Osteoblast (primary cell): ENCODE data around the gene ATP2B2. TPM values are rescaled to one million over a fixed set of nuclear protein-coding genes. Genes with fewer than 3 reads are reported as not detected.

Experiments
- DNase-seq: peaks from one replicate; pipeline ENCODE4 v3.0.0; 2011; ENCODE audit warnings: low spot score, mixed read lengths; ENCODE audit not compliant: insufficient read length; ENCODE audit errors: missing footprints
- H2AFZ ChIP-seq: 2 replicates; pipeline ENCODE4 v1.6.0; 2011; ENCODE audit warnings: mild to moderate bottlenecking, low read length
- H3K27ac ChIP-seq: 2 replicates; pipeline ENCODE4 v1.5.1; 2011; ENCODE audit warnings: mild to moderate bottlenecking, low read depth, low read length, moderate library complexity
- H3K27me3 ChIP-seq: 2 replicates; pipeline ENCODE4 v1.6.0; 2012; ENCODE audit warnings: mild to moderate bottlenecking, control low read depth, inconsistent platforms, low read length, moderate library complexity; ENCODE audit not compliant: insufficient read depth
- H3K36me3 ChIP-seq: 2 replicates; pipeline ENCODE4 v1.5.1; 2011; ENCODE audit warnings: mild to moderate bottlenecking, low read length, control low read depth, moderate library complexity; ENCODE audit not compliant: insufficient read depth
- H3K4me1 ChIP-seq: 2 replicates; pipeline ENCODE4 v1.5.1; 2011; ENCODE audit warnings: mild to moderate bottlenecking, low read length, control low read depth, moderate library complexity; ENCODE audit not compliant: insufficient read depth
- H3K4me2 ChIP-seq: 2 replicates; pipeline ENCODE4 v1.6.0; 2011; ENCODE audit warnings: mild to moderate bottlenecking, low read length; ENCODE audit not compliant: insufficient read depth
- H3K4me3 ChIP-seq: fragments of 200-600 bp; sonication (generic); 3 replicates; pipeline ENCODE4 v1.5.1; 2012; ENCODE audit warnings: mild to moderate bottlenecking, low read length, inconsistent platforms; ENCODE audit not compliant: insufficient read depth
- H3K79me2 ChIP-seq: 2 replicates; pipeline ENCODE4 v1.6.0; 2012; ENCODE audit warnings: mild to moderate bottlenecking, low read length, control low read depth, inconsistent platforms; ENCODE audit not compliant: insufficient read depth
- H3K9me3 ChIP-seq: 2 replicates; pipeline ENCODE4 v1.5.1; 2011; ENCODE audit warnings: low read depth, low read length, control low read depth
- H4K20me1 ChIP-seq: 2 replicates; pipeline ENCODE4 v1.6.0; 2012; ENCODE audit warnings: mild to moderate bottlenecking, low read length, control low read depth; ENCODE audit not compliant: insufficient read depth
- total RNA-seq: library from RNA; depleted of rRNA; stranded (reverse); fragments of >200 nt; gene quantifications from 2 replicates; pipeline ENCODE4 v1.2.3, GENCODE V29; 2012
- TF ChIP-seq, protein P1 (sequence below): IDR thresholded peaks from 2 replicates; pipeline ENCODE4 v1.5.1; 2011; ENCODE audit warnings: mild to moderate bottlenecking, low read depth, low read length, moderate library complexity; ENCODE audit errors: extremely low read depth

Gene ATP2B2
- total RNA-seq, 1 donor = not detected

DNA sequence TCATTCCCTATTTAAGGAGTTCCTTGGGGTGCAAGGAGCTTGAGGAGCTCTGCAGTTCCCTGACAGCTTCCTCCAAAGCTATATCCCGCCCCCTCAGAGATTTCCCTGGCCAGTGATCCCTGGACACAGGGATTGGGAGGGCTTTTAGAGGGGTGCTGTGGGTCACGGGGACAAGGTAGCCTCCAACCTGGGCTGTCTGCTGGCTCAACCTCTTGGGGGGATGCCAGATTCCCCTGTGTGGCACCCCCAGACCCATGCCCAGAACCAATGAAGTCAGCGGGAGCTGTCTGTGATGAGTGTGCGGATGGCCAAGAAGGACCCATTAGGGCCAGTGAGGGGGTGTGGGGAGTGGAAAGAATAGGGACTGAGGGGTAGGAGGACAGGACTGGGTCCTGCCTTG, 21.0 kb upstream of the ATP2B2 start:
- H2AFZ ChIP-seq = no peak overlapping the region
- no peak overlapping the region for H3K4me3 ChIP-seq
- no peaks in the 10 kb centered on the region for H3K36me3 ChIP-seq
- no peaks in the 10 kb centered on the region for H4K20me1 ChIP-seq
- no peaks in the 10 kb centered on the region for H3K9me3 ChIP-seq
- TF ChIP-seq, protein P1, sequence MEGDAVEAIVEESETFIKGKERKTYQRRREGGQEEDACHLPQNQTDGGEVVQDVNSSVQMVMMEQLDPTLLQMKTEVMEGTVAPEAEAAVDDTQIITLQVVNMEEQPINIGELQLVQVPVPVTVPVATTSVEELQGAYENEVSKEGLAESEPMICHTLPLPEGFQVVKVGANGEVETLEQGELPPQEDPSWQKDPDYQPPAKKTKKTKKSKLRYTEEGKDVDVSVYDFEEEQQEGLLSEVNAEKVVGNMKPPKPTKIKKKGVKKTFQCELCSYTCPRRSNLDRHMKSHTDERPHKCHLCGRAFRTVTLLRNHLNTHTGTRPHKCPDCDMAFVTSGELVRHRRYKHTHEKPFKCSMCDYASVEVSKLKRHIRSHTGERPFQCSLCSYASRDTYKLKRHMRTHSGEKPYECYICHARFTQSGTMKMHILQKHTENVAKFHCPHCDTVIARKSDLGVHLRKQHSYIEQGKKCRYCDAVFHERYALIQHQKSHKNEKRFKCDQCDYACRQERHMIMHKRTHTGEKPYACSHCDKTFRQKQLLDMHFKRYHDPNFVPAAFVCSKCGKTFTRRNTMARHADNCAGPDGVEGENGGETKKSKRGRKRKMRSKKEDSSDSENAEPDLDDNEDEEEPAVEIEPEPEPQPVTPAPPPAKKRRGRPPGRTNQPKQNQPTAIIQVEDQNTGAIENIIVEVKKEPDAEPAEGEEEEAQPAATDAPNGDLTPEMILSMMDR = no peak
- no peak for DNase-seq
- H3K79me2 ChIP-seq = no peaks in the 10 kb centered on the region
- no peaks in the 10 kb centered on the region for H3K4me1 ChIP-seq
- no peak overlapping the region for H3K4me2 ChIP-seq
- no peak overlapping the region for H3K27ac ChIP-seq
- H3K27me3 ChIP-seq = peaks cover 60% of the 10 kb centered on the region

DNA sequence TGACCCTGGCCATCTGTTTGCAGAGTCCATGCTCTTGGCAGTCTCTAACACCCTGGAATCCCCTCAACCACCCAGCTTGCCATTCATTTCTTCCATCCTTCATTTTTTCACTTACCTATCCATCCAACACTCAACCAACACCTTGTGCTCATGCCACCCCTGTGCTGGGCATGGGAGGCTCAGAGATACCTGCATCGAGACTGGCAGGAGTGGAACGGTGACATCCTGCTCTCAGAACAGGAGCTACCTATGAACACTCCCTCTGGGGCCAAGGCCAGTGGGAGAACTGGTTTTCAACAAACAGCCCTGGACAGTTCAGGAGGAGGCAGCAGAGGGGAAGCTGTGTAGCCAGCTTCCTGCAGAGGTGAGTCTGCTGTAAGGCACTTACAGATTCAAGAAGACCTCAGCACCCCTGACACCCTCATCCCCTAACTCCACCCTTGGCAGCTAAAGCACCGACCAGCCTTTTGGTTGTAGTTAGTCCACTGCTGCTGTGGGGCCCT, 19.5 kb upstream of the ATP2B2 start:
- TF ChIP-seq, protein P1 = no peak
- Histone ChIP-seq H3K4me2 (no peak overlapping the region), H2AFZ (no peak overlapping the region), H3K4me1 (no peaks in the 10 kb centered on the region), H3K79me2 (no peaks in the 10 kb centered on the region), H3K27ac (no peak overlapping the region), H3K4me3 (no peak overlapping the region), H4K20me1 (no peaks in the 10 kb centered on the region), H3K36me3 (no peaks in the 10 kb centered on the region), H3K9me3 (no peaks in the 10 kb centered on the region), H3K27me3 (peaks cover 63% of the 10 kb centered on the region)
- no peak for DNase-seq

DNA sequence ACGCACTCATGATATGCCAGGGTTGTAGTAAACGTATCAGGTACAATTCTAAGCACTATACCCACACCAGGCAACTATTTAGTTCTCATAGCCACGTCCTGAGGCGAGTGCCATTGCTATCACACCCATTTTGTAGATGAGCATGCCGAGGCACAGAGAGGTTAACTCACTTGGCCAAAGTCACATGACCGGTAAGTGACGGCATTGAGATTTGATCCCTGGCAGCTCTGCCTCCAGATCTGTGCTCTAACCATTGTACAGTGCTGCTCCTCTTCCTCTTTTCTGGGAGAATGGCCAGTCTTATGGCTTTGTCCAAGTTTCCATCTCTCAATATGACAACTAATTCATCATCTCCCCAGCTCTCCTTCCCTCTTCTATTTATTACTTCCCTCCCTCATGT, 18.9 kb upstream of the ATP2B2 start:
- Histone ChIP-seq H3K4me1 (peaks cover under 1% of the 10 kb centered on the region), H2AFZ (no peak overlapping the region), H3K27ac (no peak overlapping the region), H3K36me3 (no peaks in the 10 kb centered on the region), H3K4me3 (no peak overlapping the region), H3K4me2 (no peak overlapping the region), H3K27me3 (peaks cover 60% of the 10 kb centered on the region), H3K9me3 (no peaks in the 10 kb centered on the region), H3K79me2 (no peaks in the 10 kb centered on the region), H4K20me1 (no peaks in the 10 kb centered on the region)
- no peak for DNase-seq
- TF ChIP-seq, protein P1 = no peak

DNA sequence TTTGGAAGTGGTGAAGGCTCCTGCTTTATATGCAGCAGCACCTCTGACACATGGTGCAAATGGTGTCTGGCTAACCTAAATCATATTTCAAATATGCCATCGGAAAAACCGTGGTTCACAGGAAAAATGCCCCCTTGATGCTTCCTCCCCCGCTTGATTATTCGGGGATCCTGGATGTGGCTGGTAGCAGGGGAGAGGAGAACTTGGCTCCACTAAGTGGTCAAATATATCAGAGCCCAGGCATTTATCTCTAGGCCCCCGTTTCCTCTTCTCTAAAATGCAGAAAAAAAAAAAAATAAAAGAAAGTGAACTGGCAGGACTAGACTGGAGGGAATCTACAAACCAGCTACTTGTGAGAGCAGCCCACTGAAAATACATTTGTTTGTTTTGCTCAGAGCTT, 18.2 kb upstream of the ATP2B2 start:
- Histone ChIP-seq H2AFZ (no peak overlapping the region), H3K4me2 (no peak overlapping the region), H3K36me3 (no peaks in the 10 kb centered on the region), H4K20me1 (no peaks in the 10 kb centered on the region), H3K9me3 (no peaks in the 10 kb centered on the region), H3K4me3 (no peak overlapping the region), H3K79me2 (no peaks in the 10 kb centered on the region), H3K27me3 (peaks cover 54% of the 10 kb centered on the region), H3K4me1 (peaks cover 8% of the 10 kb centered on the region), H3K27ac (no peak overlapping the region)
- DNase-seq = no peak
- TF ChIP-seq, protein P1 = no peak
